ENCODE data around the gene TCP10L. TPM values are rescaled to one million over a fixed set of nuclear protein-coding genes. Genes with fewer than 3 reads are reported as not detected.
"Not testable (repeated sequence)": the region's sequence is repeated elsewhere in the genome, so short reads cannot be mapped to it uniquely, and the experiment has no call there.

The TCP10L gene
- total RNA-seq, 1 donor from 2014 or later = not detected

GRCh38 chr21:32558106-32558505 lies 27.2 kb downstream of the TCP10L start:
- DNase-seq (ENCODE audit: low read depth, low spot score) = no peak

DNA sequence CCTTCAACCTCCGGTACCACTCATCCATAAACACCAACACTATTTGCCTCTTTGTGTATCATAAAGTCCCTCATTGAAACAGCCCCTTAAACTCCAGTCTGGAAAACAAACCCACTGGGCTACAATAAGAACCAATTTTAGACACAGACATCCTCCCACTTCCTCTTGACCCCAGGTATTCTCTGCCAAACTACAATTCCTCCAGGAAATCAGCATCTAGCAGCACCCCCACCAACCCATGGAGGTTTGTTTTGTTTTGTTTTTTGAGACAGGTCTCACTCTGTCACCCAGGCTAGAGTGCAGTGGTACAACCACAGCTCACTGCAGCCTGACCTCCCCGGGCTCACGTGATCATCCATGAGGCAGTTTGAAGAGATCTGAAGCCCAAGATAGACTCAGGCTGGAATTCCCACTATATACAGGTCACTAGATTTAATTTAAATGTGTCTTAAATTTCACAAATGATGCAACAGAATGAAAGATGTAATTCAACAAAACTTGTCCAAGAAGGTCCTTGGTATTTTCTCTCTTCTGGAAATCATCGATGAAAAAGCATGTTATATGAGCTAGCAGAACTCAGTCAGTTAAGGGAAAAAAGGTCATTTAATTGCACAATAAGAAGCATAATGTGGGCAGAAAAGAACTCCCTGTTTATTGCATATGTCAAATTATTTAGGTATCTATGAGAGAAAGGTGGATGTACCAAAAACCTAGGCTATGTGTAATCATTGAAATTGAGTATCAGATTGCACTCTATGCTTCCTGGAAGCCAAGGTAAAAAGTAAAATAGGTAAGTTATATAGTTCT lies 30.3 kb downstream of the TCP10L start:
- no peak for DNase-seq (ENCODE audit: low read depth, low spot score)

GRCh38 chr21:32549886-32550285 lies 35.4 kb downstream of the TCP10L start:
- DNase-seq (ENCODE audit: low read depth, low spot score) = no peak

DNA sequence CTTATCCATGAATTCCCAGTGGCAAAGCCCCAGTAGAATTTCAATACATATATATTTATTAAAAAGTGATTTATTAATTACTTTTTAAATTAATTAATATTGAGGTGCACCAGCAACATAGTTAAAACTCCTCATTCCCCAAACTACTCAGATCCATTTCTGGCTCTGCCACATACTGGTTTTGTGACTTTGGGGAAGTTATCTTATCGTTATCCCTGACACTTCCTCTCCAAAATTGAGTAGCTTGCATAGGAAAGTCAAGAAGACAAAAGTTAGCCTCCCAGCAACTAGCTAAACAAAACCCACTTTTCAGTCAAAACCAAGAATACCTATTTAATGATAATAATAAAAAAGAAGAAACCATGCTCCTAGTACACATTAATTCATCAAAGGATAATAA lies 35.9 kb downstream of the TCP10L start:
- no peak for DNase-seq (ENCODE audit: low read depth, low spot score)

DNA sequence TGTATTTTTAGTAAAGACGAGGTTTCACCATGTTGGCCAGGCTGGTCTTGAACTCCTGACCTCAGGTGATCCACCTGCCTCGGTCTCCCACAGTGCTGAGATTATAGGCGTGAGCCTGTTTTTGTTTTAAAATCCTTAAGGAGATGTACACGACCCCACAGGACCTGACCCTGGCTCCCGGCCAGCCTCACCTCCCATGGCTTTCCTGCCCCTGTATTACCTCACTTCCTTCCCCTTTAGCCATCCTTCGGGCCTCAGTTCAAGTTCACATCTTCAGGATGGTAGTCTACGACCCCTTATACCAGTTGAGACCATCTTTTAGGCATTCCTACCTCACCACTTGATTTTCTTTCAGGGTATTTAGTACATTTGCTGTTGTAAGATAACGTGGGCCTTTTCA lies 36.3 kb downstream of the TCP10L start:
- DNase-seq (ENCODE audit: low read depth, low spot score) = no peak

- DNase-seq (ENCODE audit: low read depth, low spot score) = no peak
These were observed 38.3 kb downstream of the TCP10L start for GRCh38 chr21:32547018-32547417.

GRCh38 chr21:32545948-32546441 lies 39.3 kb downstream of the TCP10L start:
- DNase-seq (ENCODE audit: low read depth, low spot score) = no peak

DNA sequence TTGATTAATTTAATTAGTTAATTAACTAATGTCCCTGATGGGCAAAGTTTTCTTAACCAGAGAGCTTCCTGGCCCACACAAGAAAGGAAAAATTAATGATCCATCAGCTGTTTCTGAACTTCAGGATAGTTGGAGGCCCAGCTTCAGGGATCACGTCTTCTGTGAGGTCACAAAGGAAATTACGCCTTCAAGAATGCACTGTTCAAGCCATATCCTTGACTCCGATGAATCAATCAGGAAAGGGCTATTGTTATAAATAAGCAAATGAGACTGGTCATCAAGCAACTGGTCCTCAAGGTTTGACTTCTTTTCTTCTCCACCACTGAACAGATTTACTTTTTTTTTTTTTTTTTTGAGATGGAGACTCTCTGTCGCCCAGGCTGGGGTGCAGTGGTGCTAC lies 40.6 kb downstream of the TCP10L start:
- peak; percentile 86 for DNase-seq (ENCODE audit: low read depth, low spot score)

DNA sequence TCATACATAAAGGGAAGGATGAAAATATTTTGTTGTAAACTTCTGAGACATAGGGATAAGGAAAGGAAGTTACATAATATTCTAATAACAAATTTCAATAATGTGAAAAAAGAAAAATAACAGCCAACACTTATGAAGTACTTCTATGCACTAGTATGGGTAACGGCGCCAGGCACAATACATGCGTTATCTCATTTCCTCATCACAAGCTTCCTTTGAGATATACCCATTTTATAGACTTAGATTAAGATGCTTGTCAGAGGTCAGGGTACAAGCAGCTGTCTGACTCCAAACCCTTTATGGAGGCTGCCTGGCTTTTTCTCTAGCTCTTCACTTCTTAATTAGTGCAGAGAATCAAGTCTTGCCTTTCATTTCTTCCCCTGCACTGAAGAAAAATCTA lies 41.3 kb downstream of the TCP10L start:
- DNase-seq (ENCODE audit: low read depth, low spot score) = no peak

- DNase-seq (ENCODE audit: low read depth, low spot score) = not testable (repeated sequence)
These were observed 42.3 kb downstream of the TCP10L start for GRCh38 chr21:32543056-32543455.

- DNase-seq (ENCODE audit: low read depth, low spot score) = no peak
These were observed 45.9 kb downstream of the TCP10L start for GRCh38 chr21:32539378-32539777.

DNA sequence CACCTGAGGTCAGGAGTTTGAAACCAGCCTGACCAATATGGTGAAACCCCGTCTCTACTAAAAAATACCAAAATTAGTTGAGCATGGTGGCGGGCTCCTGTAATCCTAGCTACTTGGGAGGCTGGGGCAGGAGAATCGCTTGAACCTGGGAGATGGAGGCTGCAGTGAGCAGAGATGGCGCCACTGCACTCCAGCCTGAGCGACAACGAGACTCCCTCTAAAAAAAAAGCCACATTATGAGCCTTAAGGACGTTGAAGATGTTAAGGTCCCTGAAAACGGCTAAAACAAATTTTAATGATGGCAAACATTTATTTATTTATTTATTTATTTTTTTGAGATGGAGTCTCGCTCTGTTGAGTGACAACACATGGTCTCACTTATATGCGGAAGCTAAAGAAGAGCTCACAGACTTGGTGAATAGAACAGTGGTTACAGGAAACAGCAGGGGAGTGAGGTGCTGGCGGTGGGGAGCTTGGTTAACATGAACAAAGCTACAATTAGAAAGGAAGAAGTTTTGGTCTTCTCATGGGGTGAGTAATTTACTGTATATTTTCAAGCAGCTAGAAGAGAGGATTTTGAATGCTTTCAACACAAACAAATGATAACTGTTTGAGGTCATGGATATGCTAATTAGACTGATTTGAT lies 47.1 kb downstream of the TCP10L start:
- DNase-seq (ENCODE audit: low read depth, low spot score) = no peak

DNA sequence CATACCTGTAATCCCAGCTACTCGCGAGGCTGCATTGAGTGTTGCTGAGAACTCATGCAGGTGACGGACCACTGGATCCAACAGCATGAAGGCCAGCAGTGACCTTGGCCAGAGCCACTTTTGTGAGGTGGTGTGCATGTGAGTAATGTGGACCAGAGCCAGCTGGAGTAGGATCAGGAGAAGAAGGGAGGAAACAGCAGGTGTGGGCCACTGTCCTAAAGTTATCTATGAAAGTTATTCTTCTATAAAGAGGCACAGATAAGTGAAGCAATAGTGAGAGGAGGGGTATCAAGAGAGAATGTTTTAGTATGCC lies 47.8 kb downstream of the TCP10L start:
- DNase-seq (ENCODE audit: low read depth, low spot score) = no peak

DNA sequence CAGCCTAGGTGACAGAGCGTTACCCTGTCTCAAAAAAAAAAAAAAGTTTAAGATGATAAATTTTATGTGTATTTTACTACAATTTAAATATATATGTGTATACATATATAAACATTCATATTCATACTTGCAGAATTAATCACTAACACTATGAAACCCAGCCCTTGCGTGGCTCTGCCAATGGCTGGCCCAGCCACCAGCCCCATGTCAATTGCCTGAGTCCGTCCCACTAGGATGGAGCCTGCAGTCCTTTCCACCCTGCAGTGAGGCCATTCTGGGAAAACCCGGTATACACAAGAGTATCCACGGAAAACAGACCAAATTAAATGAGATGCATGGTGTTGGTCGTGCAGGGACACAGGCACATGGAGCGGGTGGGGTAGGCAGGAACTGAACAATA lies 49.7 kb downstream of the TCP10L start:
- no peak for DNase-seq (ENCODE audit: low read depth, low spot score)

GRCh38 chr21:32534113-32534512 lies 51.2 kb downstream of the TCP10L start:
- no peak for DNase-seq (ENCODE audit: low read depth, low spot score)

- no peak for DNase-seq (ENCODE audit: low read depth, low spot score)
These were observed 51.7 kb downstream of the TCP10L start for GRCh38 chr21:32533611-32534010.

DNA sequence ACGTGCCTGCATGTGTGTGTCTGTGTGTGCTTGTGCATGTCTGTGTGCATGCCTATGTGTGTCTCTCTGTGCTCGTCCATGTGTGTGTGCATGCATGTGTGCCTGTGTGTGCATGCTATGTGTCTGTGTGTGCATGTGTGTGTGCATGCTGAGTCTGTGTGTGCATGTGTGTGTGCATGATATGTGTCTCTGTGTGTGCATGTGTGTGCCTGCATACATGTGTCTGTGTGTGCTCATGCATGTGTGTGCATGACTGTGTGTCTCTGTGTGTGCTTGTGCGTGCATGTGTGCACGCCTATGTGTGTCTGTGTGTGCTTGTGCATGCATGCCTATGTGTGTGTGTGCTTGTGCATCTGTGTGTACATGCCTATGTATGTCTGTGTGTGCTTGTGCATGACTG lies 52.3 kb downstream of the TCP10L start:
- no peak for DNase-seq (ENCODE audit: low read depth, low spot score)

DNA sequence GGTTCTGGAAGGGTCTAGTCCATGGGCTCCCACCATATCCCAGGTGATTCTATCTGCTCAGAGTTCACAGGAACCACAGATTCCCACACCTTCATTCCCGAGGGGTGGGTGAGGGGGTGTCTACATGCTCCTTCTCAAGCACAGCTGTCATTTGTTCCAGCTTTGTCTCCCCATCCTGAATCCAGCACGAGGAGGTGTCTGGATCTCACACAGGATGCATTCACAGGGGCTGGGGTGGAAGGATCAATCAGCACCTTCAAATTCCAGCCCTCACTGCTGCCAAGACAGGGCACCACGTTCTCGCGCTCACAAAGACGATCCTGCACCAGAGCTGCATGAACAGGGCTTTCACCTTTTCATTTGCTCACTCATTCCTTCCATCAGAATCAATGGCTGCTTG lies 52.7 kb downstream of the TCP10L start:
- no peak for DNase-seq (ENCODE audit: low read depth, low spot score)

DNA sequence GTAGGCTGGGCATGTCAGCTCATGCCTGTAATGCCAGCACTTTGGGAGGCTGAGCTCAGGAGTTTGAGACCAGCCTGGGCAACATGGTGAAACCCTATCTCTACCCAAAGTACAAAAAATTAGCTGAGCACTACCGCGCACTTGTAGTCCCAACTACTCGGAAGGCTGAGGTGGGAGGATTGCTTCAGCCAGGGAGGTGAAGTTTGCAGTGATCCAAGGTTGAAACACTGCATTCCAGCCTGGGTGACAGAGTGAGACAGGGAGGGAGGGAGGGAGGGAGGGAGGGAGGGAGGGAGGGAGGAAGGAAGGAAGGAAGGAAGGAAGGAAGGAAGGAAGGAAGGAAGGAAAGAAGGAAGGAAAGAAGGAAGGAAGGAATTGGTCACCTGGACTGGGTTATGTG lies 53.8 kb downstream of the TCP10L start:
- DNase-seq (ENCODE audit: low read depth, low spot score) = not testable (repeated sequence)

DNA sequence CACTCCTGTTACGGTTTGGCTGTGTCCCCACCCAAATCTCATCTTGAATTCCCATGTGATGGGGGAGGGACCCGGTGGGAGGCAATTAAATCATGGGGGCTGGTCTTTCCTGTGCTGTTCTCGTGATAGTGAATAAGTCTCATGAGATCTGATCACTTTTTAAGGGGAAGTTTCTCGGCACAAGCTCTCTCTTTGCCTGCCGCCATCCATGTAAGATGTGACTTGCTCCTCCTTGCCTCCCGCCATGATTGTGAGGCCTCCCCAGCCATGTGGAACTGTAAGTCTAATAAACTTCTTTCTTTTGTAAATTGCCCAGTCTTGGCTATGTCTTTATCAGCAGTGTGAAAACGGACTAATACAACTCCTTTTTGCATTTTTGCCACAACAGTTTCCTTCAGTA lies 54.5 kb downstream of the TCP10L start:
- not testable (repeated sequence) for DNase-seq (ENCODE audit: low read depth, low spot score)

DNA sequence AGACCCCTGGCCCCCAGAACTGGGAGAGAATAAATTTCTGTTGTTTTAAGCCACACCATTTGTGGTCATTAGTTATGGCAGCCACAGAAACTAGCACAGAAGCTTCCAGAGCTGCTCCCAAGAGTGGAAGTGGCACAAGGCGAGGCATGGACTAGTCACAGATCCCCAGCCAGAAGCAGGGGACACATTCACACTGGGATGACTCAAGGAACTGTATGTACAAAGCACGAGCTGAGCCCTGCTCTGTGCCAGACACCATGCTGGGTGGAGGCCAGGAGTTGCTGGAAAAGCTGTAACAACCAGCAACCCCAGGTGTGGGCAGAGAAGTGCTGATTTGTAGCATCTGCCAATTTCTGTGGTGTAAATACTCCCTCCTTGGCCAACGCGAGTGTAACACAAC lies 55.6 kb downstream of the TCP10L start:
- no peak for DNase-seq (ENCODE audit: low read depth, low spot score)

DNA sequence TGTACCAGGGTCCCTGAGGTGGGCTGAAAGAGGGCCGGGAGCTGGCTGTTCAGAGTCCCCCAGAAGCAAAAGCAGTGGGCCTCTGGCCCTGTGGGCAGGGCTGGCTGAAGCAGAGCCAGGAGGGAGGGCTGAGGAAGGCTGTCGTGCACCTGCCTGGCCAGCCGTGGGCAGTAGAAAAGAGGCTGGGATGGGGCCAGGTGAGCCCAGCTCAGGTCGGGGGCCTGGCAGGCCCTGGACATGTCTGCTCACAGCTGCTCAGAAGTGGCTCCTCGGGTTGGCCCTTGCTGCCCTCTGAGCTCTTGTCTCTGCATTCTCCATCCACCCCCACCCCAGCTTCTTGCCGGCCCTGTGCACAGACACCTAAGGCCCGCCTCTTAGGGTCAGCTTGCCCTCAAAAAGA lies 60.0 kb downstream of the TCP10L start:
- no peak for DNase-seq (ENCODE audit: low read depth, low spot score)

Data from pulmonary artery endothelial cell (primary cell).